ENCODE results near the gene WSCD2. TPM values are rescaled to one million over a fixed set of nuclear protein-coding genes. Genes with fewer than 3 reads are reported as not detected.

WSCD2 gene
- total and polyA plus RNA-seq, 2 of the 4 experiments (the other 2 are of a cell fraction), result not detected

DNA sequence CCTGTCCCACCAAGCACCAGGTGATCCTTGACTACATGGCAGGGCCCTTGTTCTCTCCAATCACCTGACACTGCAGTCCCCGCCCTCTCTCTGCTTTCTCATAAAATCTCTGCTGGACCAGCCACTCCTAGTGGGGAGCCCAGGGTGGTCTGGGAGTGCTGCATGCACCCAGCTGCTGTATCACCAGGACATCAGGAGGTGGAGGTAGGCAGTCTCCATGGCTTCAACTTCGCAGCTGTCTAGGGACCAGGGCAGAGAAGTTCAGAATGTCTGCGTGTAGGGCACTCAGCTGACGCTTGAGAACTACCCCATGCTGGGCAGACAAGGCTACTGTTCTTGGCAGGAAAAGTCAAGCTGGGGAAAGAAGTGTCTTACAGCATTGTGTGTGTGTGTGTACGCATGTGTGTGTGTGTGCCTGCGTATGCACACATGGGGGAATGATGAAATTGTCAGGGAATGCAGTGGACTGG, 2.6 kb downstream of the WSCD2 start:
- Histone ChIP-seq H3K4me1 (ENCODE audit: control insufficient read depth, insufficient read depth, low read length) (no peaks in the 10 kb centered on the region), H3K56ac (ENCODE audit: extremely low read depth, insufficient read depth, low read length) (no peak overlapping the region), H2BK5ac (ENCODE audit: low read depth, low read length, poor library complexity, severe bottlenecking) (no peak overlapping the region), H3K9ac (ENCODE audit: low read depth, low read length) (no peak overlapping the region), H4K20me1 (ENCODE audit: insufficient read depth, low read length) (no peaks in the 10 kb centered on the region), H2BK15ac (ENCODE audit: low read depth, low read length) (no peak overlapping the region), H2BK20ac (ENCODE audit: low read depth, low read length) (no peak overlapping the region), H4K5ac (ENCODE audit: low read depth, low read length) (no peak overlapping the region), H2AK9ac (replicated peaks; ENCODE audit: low read depth, low read length, poor library complexity) (no peak overlapping the region), H3K79me1 (ENCODE audit: low read depth in 1 of 2, low read length in 2 of 2) (no peaks in the 10 kb centered on the region), H3K27ac (ENCODE audit: insufficient read depth, low read length) (no peak overlapping the region), H3K18ac (ENCODE audit: low read depth, low read length) (no peak overlapping the region), H3K9me3 (ENCODE audit: control insufficient read depth, insufficient read depth, low read length) (no peaks in the 10 kb centered on the region), H2AK5ac (ENCODE audit: low read depth, low read length) (no peak overlapping the region), H3K36me3 (ENCODE audit: control insufficient read depth, insufficient read depth, low read length) (no peaks in the 10 kb centered on the region), H4K91ac (ENCODE audit: insufficient read depth, low read depth, low read length) (no peak overlapping the region), H3K14ac (replicated peaks; ENCODE audit: low read depth, low read length) (no peak overlapping the region), H2AFZ (replicated peaks; ENCODE audit: low read length, poor library complexity) (no peak overlapping the region), H4K8ac (ENCODE audit: low read depth in 2 of 2, low read length in 2 of 2) (no peak overlapping the region), H3K9me1 (ENCODE audit: insufficient read depth, low read length) (no peaks in the 10 kb centered on the region), H3K27me3 (ENCODE audit: control insufficient read depth, insufficient read depth, low read length) (no peaks in the 10 kb centered on the region; the same call in 1 of the 2 replicates), H3K4me3 (ENCODE audit: insufficient read depth, low read depth, low read length) (no peak overlapping the region), H2BK120ac (ENCODE audit: low read depth, low read length) (no peak overlapping the region), H3K23ac (ENCODE audit: low read depth, low read length) (no peak overlapping the region), H3K4me2 (ENCODE audit: low read depth, low read length) (no peak overlapping the region), H3K4ac (ENCODE audit: low read depth, low read length) (no peak overlapping the region)
- TF ChIP-seq RFX5 (IDR thresholded peaks at IDR 0.05; ENCODE audit: low read depth, low read length), result no peak
- no peak for TF ChIP-seq RAD21 (IDR thresholded peaks at IDR 0.05; ENCODE audit: low read length)
- TF ChIP-seq CHD1 (IDR thresholded peaks at IDR 0.05; ENCODE audit: low read depth, low read length), result no peak
- no peak for TF ChIP-seq SMC3 (IDR thresholded peaks at IDR 0.05; ENCODE audit: low read depth, low read length)
- TF ChIP-seq NFE2L2 (IDR thresholded peaks at IDR 0.05; ENCODE audit: low read depth, low read length), result no peak
- no peak for TF ChIP-seq MXI1 (IDR thresholded peaks at IDR 0.05; ENCODE audit: borderline replicate concordance, low read depth, low read length)
- no peak for TF ChIP-seq RCOR1 (IDR thresholded peaks at IDR 0.05; ENCODE audit: insufficient replicate concordance, low read length)
- TF ChIP-seq POLR2A (IDR thresholded peaks at IDR 0.05; ENCODE audit: low read depth, low read length), result no peak
- no peak for TF ChIP-seq BHLHE40 (IDR thresholded peaks at IDR 0.05; ENCODE audit: low read depth, low read length)
- TF ChIP-seq, protein P1, sequence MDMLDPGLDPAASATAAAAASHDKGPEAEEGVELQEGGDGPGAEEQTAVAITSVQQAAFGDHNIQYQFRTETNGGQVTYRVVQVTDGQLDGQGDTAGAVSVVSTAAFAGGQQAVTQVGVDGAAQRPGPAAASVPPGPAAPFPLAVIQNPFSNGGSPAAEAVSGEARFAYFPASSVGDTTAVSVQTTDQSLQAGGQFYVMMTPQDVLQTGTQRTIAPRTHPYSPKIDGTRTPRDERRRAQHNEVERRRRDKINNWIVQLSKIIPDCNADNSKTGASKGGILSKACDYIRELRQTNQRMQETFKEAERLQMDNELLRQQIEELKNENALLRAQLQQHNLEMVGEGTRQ (IDR thresholded peaks at IDR 0.05; ENCODE audit: low read depth, low read length), result no peak
- TF ChIP-seq, protein P2, sequence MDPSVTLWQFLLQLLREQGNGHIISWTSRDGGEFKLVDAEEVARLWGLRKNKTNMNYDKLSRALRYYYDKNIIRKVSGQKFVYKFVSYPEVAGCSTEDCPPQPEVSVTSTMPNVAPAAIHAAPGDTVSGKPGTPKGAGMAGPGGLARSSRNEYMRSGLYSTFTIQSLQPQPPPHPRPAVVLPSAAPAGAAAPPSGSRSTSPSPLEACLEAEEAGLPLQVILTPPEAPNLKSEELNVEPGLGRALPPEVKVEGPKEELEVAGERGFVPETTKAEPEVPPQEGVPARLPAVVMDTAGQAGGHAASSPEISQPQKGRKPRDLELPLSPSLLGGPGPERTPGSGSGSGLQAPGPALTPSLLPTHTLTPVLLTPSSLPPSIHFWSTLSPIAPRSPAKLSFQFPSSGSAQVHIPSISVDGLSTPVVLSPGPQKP (IDR thresholded peaks at IDR 0.05; ENCODE audit: borderline replicate concordance, low read depth, low read length), result no peak
- ATAC-seq (ENCODE audit: low read depth) (no peak), DNase-seq (no peak)
- in situ Hi-C loops (cut with MboI; ENCODE audit: low sequenced_read_pairs) (no loop called here), dilution Hi-C loops (cut with HindIII; ENCODE audit: low sequenced_read_pairs, unreplicated experiment) (no loop called here), intact Hi-C loops (cut with micrococcal nuclease) (no loop called here)
- BruUV-seq (replicated peaks), result no TSS peak
- ChIA-PET CTCF (no interaction called here), POLR2A (ENCODE audit: unreplicated experiment) (no interaction called here)
- no CpG with 5 or more reads among the region's 6 CpGs for WGBS, 2 experiments (ENCODE audit: extremely low coverage in 2 of 2, insufficient read length in 1 of 2)

Measured in IMR-90 (cell line).